Suprapubic skin (tissue), 4 donors: Measurements from ENCODE around the gene CALN1.

ENCODE experiments used
- CTCF ChIP-seq, 2 donors: fragments of 200-600 bp in 1 of 2; fragments of 450-650 bp in 1 of 2; sonication (generic) in 1 of 2; IDR thresholded peaks; one replicate each; pipeline ENCODE4 v1.5.1; 2016 to 2019; ENCODE audit warnings: antibody characterized with exemption in 2 of 2, mild to moderate bottlenecking in 1 of 2, moderate library complexity in 1 of 2
- EP300 ChIP-seq: sonication (generic); formaldehyde crosslinking; IDR thresholded peaks from one replicate; pipeline ENCODE4 v1.6.1; 2017; ENCODE audit warnings: antibody characterized with exemption
- POLR2A ChIP-seq, 2 donors: fragments of 450-650 bp; IDR thresholded peaks; one replicate each; pipeline ENCODE4 v1.6.1; 2017; ENCODE audit warnings: antibody characterized with exemption in 2 of 2, mild to moderate bottlenecking in 2 of 2, moderate library complexity in 2 of 2
- POLR2AphosphoS5 ChIP-seq, 3 donors: sonication (generic); formaldehyde crosslinking; IDR thresholded peaks; one replicate each; pipeline ENCODE4 v1.6.1; 2017; ENCODE audit warnings: antibody characterized with exemption in 3 of 3

GRCh38 chr7:72048420-72048819, 363.7 kb downstream of the CALN1 start:
- no peak for TF ChIP-seq CTCF (IDR thresholded peaks at IDR 0.05)
- TF ChIP-seq POLR2A (IDR thresholded peaks at IDR 0.05): no peak
- no peak for TF ChIP-seq POLR2AphosphoS5 (IDR thresholded peaks at IDR 0.05)
- TF ChIP-seq EP300: no peak
